Duodenal mucosa (tissue), 2 donors: Measurements from ENCODE around the gene KIF25.

Experiments used
- H3K27ac ChIP-seq: one replicate; pipeline ENCODE4 v1.7.0; 2013; ENCODE audit warnings: low read depth, low read length
- H3K27me3 ChIP-seq, 2 donors: one replicate each; pipeline ENCODE4 v1.7.0; 2013; ENCODE audit warnings: low read length in 2 of 2, control low read depth in 1 of 2; ENCODE audit not compliant: insufficient read depth in 2 of 2, control insufficient read depth in 1 of 2
- H3K36me3 ChIP-seq, 2 donors: one replicate each; pipeline ENCODE4 v1.7.0; 2013; ENCODE audit warnings: low read length in 2 of 2, control low read depth in 1 of 2; ENCODE audit not compliant: insufficient read depth in 2 of 2, control insufficient read depth in 1 of 2
- H3K4me1 ChIP-seq, 2 donors: one replicate each; pipeline ENCODE4 v1.7.0; 2013; ENCODE audit warnings: low read length in 2 of 2, control low read depth in 1 of 2; ENCODE audit not compliant: insufficient read depth in 2 of 2, control insufficient read depth in 1 of 2
- H3K4me3 ChIP-seq, 2 donors: one replicate each; pipeline ENCODE4 v1.7.0; 2013; ENCODE audit warnings: low read length in 2 of 2, low read depth in 1 of 2
- H3K9ac ChIP-seq, 2 donors: one replicate each; pipeline ENCODE4 v1.7.0; 2013; ENCODE audit warnings: low read length in 2 of 2, low read depth in 1 of 2
- H3K9me3 ChIP-seq, 2 donors: one replicate each; pipeline ENCODE4 v1.7.0; 2013; ENCODE audit warnings: low read length in 2 of 2, control low read depth in 1 of 2; ENCODE audit not compliant: control insufficient read depth in 1 of 2

KIF25 gene

DNA sequence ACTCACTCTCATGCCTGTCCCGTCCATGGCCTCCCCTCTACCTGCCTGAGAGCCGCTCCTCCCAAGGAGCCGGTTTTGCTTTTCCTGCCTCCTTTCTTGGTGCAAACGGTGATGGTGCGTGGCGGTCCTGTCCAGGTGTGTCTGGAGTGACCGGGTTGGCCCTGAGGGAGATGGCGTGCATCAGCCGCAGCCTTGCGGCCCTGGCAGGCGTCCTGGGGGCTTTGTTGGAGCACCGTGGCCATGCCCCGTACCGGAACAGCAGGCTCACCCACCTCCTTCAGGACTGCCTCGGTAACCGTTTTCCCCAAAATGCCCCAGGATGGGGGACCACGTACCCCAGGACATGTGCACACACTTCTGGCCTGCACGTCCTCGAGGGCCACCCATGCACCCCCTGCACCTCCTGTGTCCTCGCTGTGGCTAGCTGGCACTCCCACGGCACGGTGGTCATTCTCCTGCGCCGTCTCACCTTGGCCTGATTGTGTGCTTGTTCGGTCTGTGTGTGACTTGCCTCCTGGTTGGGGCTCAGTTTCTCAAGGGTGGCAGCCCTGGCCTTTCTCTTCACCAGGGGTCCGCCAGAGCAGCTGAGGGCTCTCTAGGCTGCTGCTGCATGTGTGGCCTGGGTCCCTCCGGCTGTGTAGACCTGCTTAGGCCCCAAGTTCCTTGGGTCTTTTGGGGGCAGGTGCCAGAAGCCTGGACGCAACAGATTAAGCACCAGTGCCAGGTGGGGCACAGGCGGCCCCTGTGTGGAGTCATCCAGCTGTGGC lies 45.1 kb downstream of the KIF25 start:
- no peak overlapping the region for H3K27ac ChIP-seq
- H3K9ac ChIP-seq, result no peak overlapping the region
- H3K4me3 ChIP-seq, result no peak overlapping the region
- H3K4me1 ChIP-seq, result no peaks in the 10 kb centered on the region
- H3K9me3 ChIP-seq, result peaks cover 12 to 27% of the 10 kb centered on the region in 2 donors
- no peaks in the 10 kb centered on the region for H3K36me3 ChIP-seq
- no peaks in the 10 kb centered on the region for H3K27me3 ChIP-seq

DNA sequence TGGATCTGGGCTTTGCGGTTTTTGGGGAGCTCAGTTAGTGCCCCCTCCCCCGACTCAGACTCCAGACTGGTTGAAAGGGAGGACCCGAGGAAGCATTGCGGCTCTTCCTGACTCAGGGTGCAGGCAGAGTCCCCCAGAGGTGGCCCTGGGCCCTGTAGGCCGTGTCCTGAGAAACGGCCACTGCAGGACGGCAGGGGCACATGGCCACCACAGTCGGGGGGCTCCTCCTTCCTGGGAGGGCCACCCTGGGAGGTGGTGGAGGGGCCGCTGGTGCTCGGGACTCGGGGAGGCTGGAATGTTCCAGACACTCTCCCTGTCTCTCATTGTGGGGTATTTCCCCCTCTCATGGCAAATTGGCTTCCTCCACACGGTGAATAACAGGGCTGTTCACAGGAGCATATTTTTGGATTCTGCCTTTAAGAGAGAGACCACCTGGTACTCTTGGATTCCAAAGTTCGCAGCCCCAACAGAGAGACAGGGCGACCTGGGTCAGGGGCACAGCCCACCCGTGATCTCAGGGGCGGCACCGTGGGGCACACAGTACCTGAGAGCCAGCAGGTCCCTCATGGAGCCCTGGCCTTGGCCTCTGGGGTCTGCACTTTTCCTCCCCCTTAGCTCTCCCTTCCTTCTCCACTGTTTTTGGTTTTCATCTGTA lies 45.8 kb downstream of the KIF25 start:
- Histone ChIP-seq H3K4me3 (no peak overlapping the region), H3K36me3 (no peaks in the 10 kb centered on the region), H3K9me3 (peaks cover 12 to 27% of the 10 kb centered on the region in 2 donors), H3K4me1 (no peaks in the 10 kb centered on the region), H3K27me3 (no peaks in the 10 kb centered on the region), H3K9ac (no peak overlapping the region), H3K27ac (no peak overlapping the region)

DNA sequence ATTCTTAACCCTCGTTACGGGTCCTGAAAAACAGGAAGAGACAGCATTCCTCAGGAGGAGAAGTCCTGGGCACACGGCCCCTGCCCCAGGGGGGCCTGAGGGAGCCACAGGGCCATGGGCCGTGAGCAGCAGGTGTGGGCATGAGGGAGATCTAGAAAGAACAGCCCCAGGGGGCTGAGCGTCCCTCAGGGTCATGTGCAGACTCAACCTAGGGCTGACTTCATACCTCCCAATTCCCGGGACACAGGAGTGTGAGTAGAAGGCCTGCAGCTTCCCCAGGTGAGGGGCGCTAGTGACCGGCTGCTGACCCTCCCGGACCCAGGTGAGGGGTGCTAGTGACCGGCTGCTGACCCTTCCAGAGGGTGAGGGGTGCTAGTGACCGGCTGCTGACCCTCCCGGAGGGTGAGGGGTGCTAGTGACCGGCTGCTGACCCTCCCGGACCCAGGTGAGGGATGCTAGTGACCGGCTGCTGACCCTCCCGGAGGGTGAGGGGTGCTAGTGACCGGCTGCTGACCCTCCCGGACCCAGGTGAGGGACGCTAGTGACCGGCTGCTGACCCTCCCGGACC lies 46.5 kb downstream of the KIF25 start:
- Histone ChIP-seq H3K9ac (no peak overlapping the region), H3K27ac (no peak overlapping the region), H3K4me1 (no peaks in the 10 kb centered on the region), H3K27me3 (no peaks in the 10 kb centered on the region), H3K4me3 (no peak overlapping the region), H3K9me3 (peaks cover 12 to 22% of the 10 kb centered on the region in 2 donors), H3K36me3 (no peaks in the 10 kb centered on the region)

DNA sequence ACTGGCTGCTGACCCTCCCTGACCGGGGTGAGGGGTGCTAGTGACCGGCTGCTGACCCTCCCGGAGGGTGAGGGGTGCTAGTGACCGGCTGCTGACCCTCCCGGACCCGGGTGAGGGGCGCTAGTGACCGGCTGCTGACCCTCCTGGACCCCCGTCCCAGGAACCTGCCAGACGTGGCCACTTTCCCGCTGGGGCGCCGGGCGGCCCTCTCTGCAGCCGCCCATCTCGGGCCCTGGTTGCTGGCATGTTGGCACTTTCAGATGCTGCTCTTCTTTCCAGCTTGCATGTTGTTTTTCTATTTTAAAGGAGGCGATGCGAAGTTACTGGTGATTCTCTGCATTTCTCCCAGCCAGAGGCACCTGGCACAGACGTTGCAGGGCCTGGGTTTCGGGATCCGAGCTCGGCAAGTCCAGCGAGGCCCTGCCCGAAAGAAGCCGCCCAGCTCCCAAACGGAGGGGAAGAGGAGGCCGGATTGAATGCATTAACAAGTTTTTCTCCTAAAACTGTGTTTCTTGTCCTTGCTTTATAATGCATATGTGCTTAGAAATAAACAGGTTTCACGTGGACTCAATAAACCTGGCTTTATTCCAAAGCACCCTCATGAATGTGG lies 47.2 kb downstream of the KIF25 start:
- Histone ChIP-seq H3K4me1 (no peaks in the 10 kb centered on the region), H3K9me3 (peaks cover 6 to 18% of the 10 kb centered on the region in 2 donors), H3K36me3 (no peaks in the 10 kb centered on the region), H3K9ac (no peak overlapping the region), H3K4me3 (no peak overlapping the region), H3K27ac (no peak overlapping the region), H3K27me3 (no peaks in the 10 kb centered on the region)

DNA sequence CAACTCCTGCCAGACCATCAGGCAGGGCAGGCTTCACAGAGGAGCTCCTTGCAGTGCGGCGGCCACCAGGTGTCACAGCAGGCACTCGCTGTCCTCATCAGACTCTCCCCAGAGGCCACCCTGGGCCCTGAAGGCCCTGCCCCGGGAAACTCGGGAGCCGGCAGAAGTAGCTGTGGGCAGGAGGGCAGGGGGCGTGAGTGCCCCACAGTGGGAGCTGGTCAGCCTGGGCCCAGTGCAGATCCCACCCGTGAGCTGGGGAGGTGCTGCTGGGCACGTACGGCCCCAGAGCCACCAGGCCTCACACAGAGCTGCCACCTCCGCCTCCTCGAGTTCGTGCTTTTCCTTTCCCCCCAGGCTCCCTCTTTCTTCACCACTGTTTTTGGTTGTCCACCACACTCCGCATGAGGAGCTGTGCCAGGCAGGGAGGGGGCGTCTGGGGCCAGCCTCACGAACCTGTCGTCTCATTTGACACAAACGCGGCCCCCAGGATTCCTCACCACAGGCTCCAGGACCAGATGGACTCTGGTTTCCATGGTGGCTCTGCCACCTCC lies 47.7 kb downstream of the KIF25 start:
- H3K9me3 ChIP-seq, result peaks cover under 1 to 13% of the 10 kb centered on the region in 2 donors
- H3K27me3 ChIP-seq, result no peaks in the 10 kb centered on the region
- H3K9ac ChIP-seq, result no peak overlapping the region
- no peaks in the 10 kb centered on the region for H3K4me1 ChIP-seq
- no peaks in the 10 kb centered on the region for H3K36me3 ChIP-seq
- no peak overlapping the region for H3K27ac ChIP-seq
- no peak overlapping the region for H3K4me3 ChIP-seq

DNA sequence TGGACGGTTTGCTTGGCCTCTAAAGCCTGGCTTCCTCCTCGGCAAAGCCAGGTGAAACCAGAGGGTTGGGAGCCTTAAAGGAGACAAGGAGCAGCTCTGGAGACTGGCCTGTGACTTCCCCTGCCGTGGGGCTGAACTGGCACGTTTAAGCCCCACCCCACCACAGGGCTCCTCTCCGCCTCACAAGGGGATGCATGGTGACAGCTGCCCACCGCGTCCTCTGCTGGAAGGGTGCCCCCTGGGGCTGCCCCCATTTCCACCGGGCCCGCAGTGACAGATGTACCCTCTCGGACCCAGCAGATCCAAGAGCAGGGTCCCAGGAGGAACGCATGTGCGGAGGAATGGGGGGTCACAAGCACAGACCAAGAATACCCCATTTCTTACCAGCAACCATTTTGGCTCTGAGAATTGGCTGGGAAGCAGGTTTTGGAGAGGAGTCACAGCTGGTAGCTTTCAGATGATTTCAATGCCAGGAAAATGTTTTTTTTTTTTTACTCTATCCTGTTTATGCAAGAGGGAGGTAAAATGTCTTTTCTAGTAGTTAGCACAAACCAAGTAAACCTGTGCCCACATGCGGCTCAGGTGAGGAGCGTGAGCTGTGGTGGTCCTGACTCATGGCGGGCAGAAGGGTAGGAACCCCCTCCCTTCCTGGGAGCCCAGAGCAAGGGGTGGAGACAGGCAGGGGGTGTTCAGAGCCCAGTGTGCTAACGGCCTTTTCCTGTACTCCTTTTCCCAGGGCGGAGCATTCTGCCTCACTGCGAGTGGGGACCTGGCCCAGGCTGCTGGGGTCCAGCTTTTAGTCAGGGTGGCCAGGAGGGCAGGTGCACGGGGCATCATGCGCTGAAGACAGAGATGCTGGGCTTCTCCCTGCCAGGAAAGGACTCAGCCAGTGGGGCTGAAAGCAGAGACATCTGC lies 48.5 kb downstream of the KIF25 start:
- H3K27me3 ChIP-seq, result no peaks in the 10 kb centered on the region
- H3K4me3 ChIP-seq, result no peak overlapping the region
- no peaks in the 10 kb centered on the region for H3K36me3 ChIP-seq
- no peaks in the 10 kb centered on the region for H3K4me1 ChIP-seq
- peaks cover 0 to 6% of the 10 kb centered on the region in 2 donors for H3K9me3 ChIP-seq
- H3K27ac ChIP-seq, result no peak overlapping the region
- H3K9ac ChIP-seq, result no peak overlapping the region

DNA sequence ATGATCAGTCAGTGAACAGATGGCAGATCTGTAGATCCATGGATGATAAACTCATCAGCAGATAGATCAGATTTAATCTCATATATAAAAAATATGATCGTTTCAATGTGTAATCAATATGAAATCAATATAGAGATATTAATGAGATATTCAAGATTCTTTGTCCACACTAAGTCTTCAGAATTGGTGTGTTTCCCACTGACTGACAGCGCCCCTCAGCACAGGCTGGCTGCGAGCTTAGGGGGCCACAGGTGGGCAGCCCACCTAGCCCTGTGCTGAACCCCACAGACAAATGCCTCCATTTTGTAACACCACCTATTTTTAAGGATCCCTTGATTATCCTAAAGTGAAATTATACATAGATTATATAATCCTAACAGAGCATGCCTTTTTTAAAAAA lies 49.2 kb downstream of the KIF25 start:
- Histone ChIP-seq H3K4me1 (no peaks in the 10 kb centered on the region), H3K27ac (no peak overlapping the region)

DNA sequence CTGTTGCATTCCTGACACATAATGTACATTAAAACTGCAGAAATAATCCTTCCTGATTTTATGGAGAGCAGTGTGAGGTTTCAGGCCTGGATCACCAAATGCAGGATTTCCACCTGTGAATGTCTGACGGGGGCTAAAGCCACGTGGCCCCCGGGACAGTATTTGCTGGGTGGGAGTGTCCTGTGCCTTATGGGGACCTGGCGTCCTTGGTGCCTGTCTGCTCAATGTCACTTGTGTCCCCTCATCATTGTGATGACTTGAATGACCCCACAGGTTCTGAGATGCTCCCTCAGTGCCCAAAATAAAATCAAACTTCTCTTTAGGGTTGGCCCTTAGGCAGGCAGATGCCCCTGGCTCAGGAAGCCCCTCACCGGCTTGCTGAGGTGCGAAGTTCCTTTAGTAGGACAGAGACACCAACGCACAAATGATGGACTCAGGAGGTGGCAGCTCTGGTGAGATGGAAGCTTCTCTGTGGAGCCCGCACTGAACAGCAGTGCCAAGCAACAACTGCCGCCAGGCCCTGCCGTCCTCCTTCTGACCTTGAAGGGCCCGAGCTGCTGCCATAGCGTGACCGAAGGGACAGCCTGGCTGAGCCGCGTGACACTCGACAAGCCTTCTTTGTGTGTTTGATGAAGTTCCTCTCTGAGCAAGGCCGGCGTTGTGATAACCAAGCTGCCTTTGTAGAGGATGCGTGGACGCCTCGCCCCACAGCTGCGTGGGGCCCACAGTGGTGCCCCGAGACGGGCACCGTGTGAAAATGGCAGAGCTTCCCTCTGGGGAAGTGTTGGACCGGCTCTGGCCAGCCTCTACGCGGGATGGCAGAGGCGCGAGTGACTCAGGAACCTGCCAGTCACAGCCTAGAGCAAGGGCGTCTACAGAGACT lies 50.6 kb downstream of the KIF25 start:
- H3K4me3 ChIP-seq, result no peak overlapping the region
- H3K9me3 ChIP-seq, result no peaks in the 10 kb centered on the region
- no peaks in the 10 kb centered on the region for H3K4me1 ChIP-seq
- H3K27me3 ChIP-seq, result no peaks in the 10 kb centered on the region
- no peak overlapping the region for H3K9ac ChIP-seq
- no peaks in the 10 kb centered on the region for H3K36me3 ChIP-seq
- no peak overlapping the region for H3K27ac ChIP-seq

More for the DNA sequence above, 49.2 kb downstream of the KIF25 start:
- no peaks in the 10 kb centered on the region for H3K36me3 ChIP-seq
- H3K27me3 ChIP-seq, result no peaks in the 10 kb centered on the region
- H3K4me3 ChIP-seq, result no peak overlapping the region
- H3K9ac ChIP-seq, result no peak overlapping the region
- peaks cover 0 to 2% of the 10 kb centered on the region in 2 donors for H3K9me3 ChIP-seq

DNA sequence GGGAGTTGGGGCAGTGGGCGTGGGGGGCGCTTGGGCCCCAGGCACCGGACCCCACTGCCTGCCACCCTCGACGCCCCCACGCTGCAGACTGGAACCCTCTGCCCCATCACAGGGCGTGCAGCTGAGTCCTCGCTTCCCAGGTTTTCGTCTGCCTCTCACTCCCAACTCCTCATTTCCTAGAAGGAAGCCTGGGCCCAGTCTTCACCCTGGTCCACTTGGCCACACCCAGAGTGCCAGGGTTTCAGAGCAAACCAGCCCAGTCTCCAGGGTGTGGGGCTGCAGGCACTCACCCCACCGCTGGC lies 51.2 kb downstream of the KIF25 start:
- Histone ChIP-seq H3K9me3 (no peaks in the 10 kb centered on the region), H3K4me1 (no peaks in the 10 kb centered on the region), H3K9ac (no peak overlapping the region), H3K36me3 (no peaks in the 10 kb centered on the region), H3K27ac (no peak overlapping the region), H3K27me3 (no peaks in the 10 kb centered on the region), H3K4me3 (no peak overlapping the region)
